GM12878 (cell line): ENCODE results near the gene SPAG16. TPM values are rescaled to one million over a fixed set of nuclear protein-coding genes. Genes with fewer than 3 reads are reported as not detected.
A peak's percentile ranks its signal among the peaks of the same experiment; 100 is the strongest.

Experiments
- ATAC-seq: fragments of 200-7000 bp; cut with Tn5 transposase; 3 replicates; pipeline ENCODE4 v1.9.1; 2020; ENCODE audit warnings: mild to moderate bottlenecking, moderate library complexity
- BruUV-seq: library from RNA; stranded (reverse); fragments of 400-500 nt; replicated peaks from 2 replicates; lab custom pipeline; 2021; lab: Mats Ljungman, UMichigan
- CTCF ChIA-PET: fragments of 300-600 bp; sonication (Branson Sonifier 250); formaldehyde crosslinking; extraction: SDS; loops from one replicate; lab custom pipeline; 2021; ENCODE audit warnings: inconsistent platforms; lab: Yijun Ruan, JAX
- POLR2A ChIA-PET: fragments of 350-600 bp; formaldehyde crosslinking; extraction: SDS; loops from one replicate; lab custom pipeline; 2021; ENCODE audit warnings: inconsistent platforms; lab: Charles Lee
- RAD21 ChIA-PET: fragments of 300-600 bp; sonication (Branson Sonifier 250); formaldehyde crosslinking; loops from one replicate; lab custom pipeline; 2023; ENCODE audit warnings: antibody characterized with exemption; ENCODE audit not compliant: unreplicated experiment; lab: Charles Lee
- SMC1A ChIA-PET: fragments of 300-600 bp; sonication (Branson Sonifier 250); formaldehyde crosslinking; loops from one replicate; lab custom pipeline; 2023; ENCODE audit not compliant: unreplicated experiment, uncharacterized antibody; lab: Charles Lee
- DNase-seq: peaks from one replicate; pipeline ENCODE4 v3.0.0-alpha.2; 2011; ENCODE audit warnings: low read depth, low spot score
- FAIRE-seq: peaks from 3 replicates; lab custom pipeline; 2011; peaks lifted over from hg19 to GRCh38; lab: Jason Lieb, UNC
- H2AFZ ChIP-seq: 2 replicates; pipeline ENCODE4 v1.6.0; 2011; ENCODE audit warnings: low read depth, low read length, control low read depth; ENCODE audit not compliant: control insufficient read depth
- H3K27ac ChIP-seq: 2 replicates; pipeline ENCODE4 v1.5.1; 2011; ENCODE audit warnings: control low read depth; ENCODE audit not compliant: control insufficient read depth, insufficient read depth
- H3K27me3 ChIP-seq, 2 experiments: replicated peaks in 1 of 2; 2 replicates each; pipeline versions ENCODE4 v1.6.0 to v1.6.1; 2011; ENCODE audit warnings: low read length in 1 of 2; ENCODE audit not compliant: control insufficient read depth in 2 of 2, insufficient read depth in 2 of 2
- H3K36me3 ChIP-seq, 2 experiments: 2 replicates each; pipeline ENCODE4 v1.5.1; 2011; ENCODE audit warnings: low read length in 1 of 2; ENCODE audit not compliant: control insufficient read depth in 2 of 2, insufficient read depth in 2 of 2
- H3K4me1 ChIP-seq: 2 replicates; pipeline ENCODE4 v1.6.1; 2011; ENCODE audit warnings: mild to moderate bottlenecking, low read length, moderate library complexity, mixed read lengths; ENCODE audit not compliant: control insufficient read depth, insufficient read depth
- H3K4me2 ChIP-seq: 2 replicates; pipeline ENCODE4 v1.6.0; 2011; ENCODE audit warnings: control low read depth; ENCODE audit not compliant: control insufficient read depth, insufficient read depth
- H3K4me3 ChIP-seq: fragments of 200-600 bp; sonication (generic); 2 replicates; pipeline ENCODE4 v1.5.1; 2016
- H3K79me2 ChIP-seq: 2 replicates; pipeline ENCODE4 v1.6.0; 2011; ENCODE audit warnings: low read length; ENCODE audit not compliant: control insufficient read depth, insufficient read depth
- H3K9ac ChIP-seq: 2 replicates; pipeline ENCODE4 v1.8.0; 2011; ENCODE audit warnings: low read length, control low read depth, mixed read lengths; ENCODE audit not compliant: control insufficient read depth, insufficient read depth
- H3K9me3 ChIP-seq: replicated peaks from 3 replicates; pipeline ENCODE4 v1.5.1; 2011; ENCODE audit warnings: mild to moderate bottlenecking, low read length; ENCODE audit not compliant: control insufficient read depth, insufficient read depth
- H4K20me1 ChIP-seq: 2 replicates; pipeline ENCODE4 v1.6.0; 2011; ENCODE audit not compliant: control insufficient read depth, insufficient read depth
- FOXM1 ChIP-seq: IDR thresholded peaks from 2 replicates; pipeline ENCODE4 v1.6.1; 2012; ENCODE audit warnings: low read depth, mild to moderate bottlenecking, inconsistent platforms, low read length, moderate library complexity
- GATAD2B ChIP-seq: fragments of 450-650 bp; conservative IDR thresholded peaks from 2 replicates; pipeline ENCODE4 v1.6.1; 2017; ENCODE audit warnings: low read depth, mild to moderate bottlenecking, moderate library complexity
- IKZF2 ChIP-seq, 2 experiments: fragments of 450-650 bp; IDR thresholded peaks; 2 replicates each; pipeline ENCODE4 v1.6.1; 2017; ENCODE audit warnings: mild to moderate bottlenecking in 2 of 2, moderate library complexity in 2 of 2
- NBN ChIP-seq: fragments of 450-650 bp; IDR thresholded peaks from 2 replicates; pipeline ENCODE4 v1.6.1; 2016
- WGBS: methylation state at CpG from one replicate; pipeline ENCODE4 v1.1.6; 2016; ENCODE audit warnings: low lambda C conversion rate; ENCODE audit not compliant: insufficient replicate concordance, insufficient coverage; ENCODE audit errors: missing lambda C conversion rate; 5-methylcytosine and 5-hydroxymethylcytosine counted together
- in situ Hi-C: fragments of 300-500 bp; cut with MboI; formaldehyde crosslinking; loops from 9 replicates; pipeline ENCODE4 v1.14.3; 2018; ENCODE audit warnings: mixed read lengths
- intact Hi-C: fragments of 100-400 bp; cut with micrococcal nuclease; formaldehyde crosslinking; loops from one replicate; pipeline ENCODE4 v1.14.2; 2022; ENCODE audit not compliant: unreplicated experiment
- polyA plus RNA-seq, 11 experiments: library from polyadenylated mRNA; depleted of rRNA in 4 of 11; unstranded in 6 of 11; stranded (reverse) in 5 of 11; fragments of >200 nt; fragmentation: Nextera tagmentation in 4 of 11; fragmentation: Illumina TruSeq in 1 of 11; extraction: Ambion mirVana in 4 of 11; extraction: Trizol in 1 of 11; gene quantifications; 1 replicate in 1 of 11; 2 replicates in 10 of 11; pipeline versions ENCODE4 v1.2.1 to v1.2.3, GENCODE V29; 2011 to 2016; ENCODE audit warnings: inconsistent platforms in 2 of 11, missing spikeins in 2 of 11, low read depth in 1 of 11
- total RNA-seq, 4 experiments: library from RNA; depleted of rRNA in 3 of 4; stranded (reverse); fragments of >200 nt in 3 of 4; fragmentation: Illumina TruSeq in 1 of 4; extraction: Trizol in 1 of 4; gene quantifications; 2 replicates each; pipeline versions ENCODE4 v1.2.1 to v1.2.3, GENCODE V29; 2013 to 2021
- TF ChIP-seq, protein P1 (sequence below): fragments of 450-650 bp; IDR thresholded peaks from 2 replicates; pipeline ENCODE4 v1.6.1; 2016; ENCODE audit warnings: mild to moderate bottlenecking

Gene SPAG16
- total and polyA plus RNA-seq, 10 of the 15 experiments (the other 5 are each of a cell fraction or from before 2014, with no cell fraction given) = 6.0 to 25.0 (median 15.2) TPM

DNA sequence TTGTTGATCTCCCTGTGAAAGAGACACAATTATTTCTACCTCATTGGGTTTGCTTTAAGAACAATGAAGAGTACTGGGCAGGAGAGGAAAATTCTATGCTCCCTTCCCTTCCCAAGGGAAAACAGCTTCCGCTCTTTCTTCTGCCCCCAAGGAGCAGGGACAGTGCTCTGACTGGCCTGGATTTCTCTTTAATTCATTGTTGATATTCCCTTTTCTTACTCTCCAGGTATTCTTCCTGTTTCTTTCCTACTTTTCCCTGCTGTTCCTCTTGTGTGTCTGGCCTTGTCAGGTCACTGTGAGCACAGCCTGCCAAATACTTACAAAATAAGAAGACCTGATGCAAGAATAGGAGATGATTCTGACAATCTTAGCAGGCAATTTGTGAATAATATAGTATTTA lies 49.6 kb upstream of the SPAG16 start (continued):
- TF ChIP-seq, protein P1, sequence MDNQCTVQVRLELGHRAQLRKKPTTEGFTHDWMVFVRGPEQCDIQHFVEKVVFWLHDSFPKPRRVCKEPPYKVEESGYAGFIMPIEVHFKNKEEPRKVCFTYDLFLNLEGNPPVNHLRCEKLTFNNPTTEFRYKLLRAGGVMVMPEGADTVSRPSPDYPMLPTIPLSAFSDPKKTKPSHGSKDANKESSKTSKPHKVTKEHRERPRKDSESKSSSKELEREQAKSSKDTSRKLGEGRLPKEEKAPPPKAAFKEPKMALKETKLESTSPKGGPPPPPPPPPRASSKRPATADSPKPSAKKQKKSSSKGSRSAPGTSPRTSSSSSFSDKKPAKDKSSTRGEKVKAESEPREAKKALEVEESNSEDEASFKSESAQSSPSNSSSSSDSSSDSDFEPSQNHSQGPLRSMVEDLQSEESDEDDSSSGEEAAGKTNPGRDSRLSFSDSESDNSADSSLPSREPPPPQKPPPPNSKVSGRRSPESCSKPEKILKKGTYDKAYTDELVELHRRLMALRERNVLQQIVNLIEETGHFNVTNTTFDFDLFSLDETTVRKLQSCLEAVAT = peak; percentile 90
- TF ChIP-seq IKZF2 (IDR thresholded peaks at IDR 0.05) (peak; percentile 73 to 76), GATAD2B (no peak; the same call in 1 of the 2 replicates)

DNA sequence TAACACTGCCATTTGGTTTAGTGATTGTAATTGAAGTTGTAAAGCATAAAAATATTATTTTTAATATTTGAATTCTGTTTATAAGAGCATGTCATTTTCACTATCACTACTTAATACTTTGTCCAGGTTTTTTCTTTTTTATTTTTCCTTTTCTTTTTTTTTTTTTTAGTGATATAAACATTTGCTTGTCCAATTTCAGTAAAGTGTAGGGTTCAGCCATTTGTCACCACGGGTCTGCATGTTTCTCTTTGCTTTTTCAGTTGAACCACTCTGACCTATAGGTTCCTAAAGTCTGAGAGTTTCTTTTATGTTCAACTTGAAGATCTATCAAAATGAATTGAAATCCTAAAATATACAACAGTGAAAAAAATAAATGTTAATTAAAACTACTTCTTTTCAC lies 48.5 kb upstream of the SPAG16 start:
- ATAC-seq = no peak
- DNase-seq = no peak
- POLR2A ChIA-PET = interaction anchor here (1.0 to 13.8 kb wide), 2 partner anchors 83 to 1573 kb away, joined by 3 to 232 read pairs; partner anchors contain the start of gene IKZF2
- no peaks in the 10 kb centered on the region for H3K9me3 ChIP-seq
- FAIRE-seq = no peak
- H3K36me3 ChIP-seq = no peaks in the 10 kb centered on the region
- peaks cover 64% of the 10 kb centered on the region for H3K79me2 ChIP-seq
- peak overlapping the region; percentile 71; the same call in 1 of the 2 replicates for H3K4me3 ChIP-seq
- intact Hi-C loops (loop anchor here (10.0 kb wide), 1 partner anchor 1569 kb away; the partner anchor contains the start of gene BARD1), in situ Hi-C loops (loop anchor here (25.0 kb wide), 1 partner anchor 1502 kb away; no protein-coding TSS in a partner anchor)
- H3K4me2 ChIP-seq = peak overlapping the region; percentile 91
- RAD21 ChIA-PET = interaction anchor here (1.2 to 15.7 kb wide), 6 partner anchors 8 to 1571 kb away, joined by 3 to 540 read pairs (median 38); partner anchors contain the start of gene IKZF2
- no TSS peak for BruUV-seq
- peak overlapping the region; percentile 89 for H3K9ac ChIP-seq
- no peak for TF ChIP-seq FOXM1
- TF ChIP-seq NBN = 0 out of 2 replicates have a peak, but pooled peaks have one; percentile 24
- TF ChIP-seq, protein P1 = peak; percentile 97
- WGBS = 30% methylated on average over 1 of the region's 1 CpG
- no peaks in the 10 kb centered on the region for H4K20me1 ChIP-seq
- no peaks in the 10 kb centered on the region for H3K27me3 ChIP-seq
- H3K4me1 ChIP-seq = peaks cover 38% of the 10 kb centered on the region
- CTCF ChIA-PET = interaction anchor here (1.4 to 1.5 kb wide), 3 partner anchors 82 to 218 kb away, joined by 4 to 8 read pairs (median 6); no protein-coding TSS in a partner anchor
- no peak overlapping the region for H2AFZ ChIP-seq
- SMC1A ChIA-PET = interaction anchor here (14.5 to 15.7 kb wide), 2 partner anchors 80 to 217 kb away, joined by 237 to 467 read pairs; partner anchors contain the start of gene IKZF2
- H3K27ac ChIP-seq = peak overlapping the region; percentile 98
